Measurements from ENCODE around the gene FAM47E.

DNA sequence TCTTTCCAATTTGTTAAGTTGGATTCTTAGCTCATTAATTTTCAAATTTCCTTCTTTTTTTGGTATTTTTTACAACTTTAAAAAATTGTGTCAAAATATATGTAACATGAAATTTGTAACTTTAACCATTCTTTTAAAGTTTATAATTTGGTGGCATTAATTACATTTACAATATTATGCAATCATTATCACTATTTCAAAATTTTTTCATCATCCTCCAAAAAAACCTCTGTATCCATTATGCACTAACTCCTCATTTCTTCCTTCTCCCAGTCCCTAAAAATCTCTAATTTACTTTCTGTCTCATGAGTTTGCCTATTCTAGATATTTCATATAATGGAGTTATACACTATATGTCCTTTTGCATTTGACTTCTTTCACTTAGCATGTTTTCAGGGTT, 4.7 kb upstream of the FAM47E start:
- TF ChIP-seq, protein P1, sequence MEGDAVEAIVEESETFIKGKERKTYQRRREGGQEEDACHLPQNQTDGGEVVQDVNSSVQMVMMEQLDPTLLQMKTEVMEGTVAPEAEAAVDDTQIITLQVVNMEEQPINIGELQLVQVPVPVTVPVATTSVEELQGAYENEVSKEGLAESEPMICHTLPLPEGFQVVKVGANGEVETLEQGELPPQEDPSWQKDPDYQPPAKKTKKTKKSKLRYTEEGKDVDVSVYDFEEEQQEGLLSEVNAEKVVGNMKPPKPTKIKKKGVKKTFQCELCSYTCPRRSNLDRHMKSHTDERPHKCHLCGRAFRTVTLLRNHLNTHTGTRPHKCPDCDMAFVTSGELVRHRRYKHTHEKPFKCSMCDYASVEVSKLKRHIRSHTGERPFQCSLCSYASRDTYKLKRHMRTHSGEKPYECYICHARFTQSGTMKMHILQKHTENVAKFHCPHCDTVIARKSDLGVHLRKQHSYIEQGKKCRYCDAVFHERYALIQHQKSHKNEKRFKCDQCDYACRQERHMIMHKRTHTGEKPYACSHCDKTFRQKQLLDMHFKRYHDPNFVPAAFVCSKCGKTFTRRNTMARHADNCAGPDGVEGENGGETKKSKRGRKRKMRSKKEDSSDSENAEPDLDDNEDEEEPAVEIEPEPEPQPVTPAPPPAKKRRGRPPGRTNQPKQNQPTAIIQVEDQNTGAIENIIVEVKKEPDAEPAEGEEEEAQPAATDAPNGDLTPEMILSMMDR (IDR thresholded peaks at IDR 0.05; ENCODE audit: extremely low read depth in 1 of 2, insufficient read depth in 1 of 2, low read depth in 1 of 2, low read length in 2 of 2), result no peak
- TF ChIP-seq, protein P2, sequence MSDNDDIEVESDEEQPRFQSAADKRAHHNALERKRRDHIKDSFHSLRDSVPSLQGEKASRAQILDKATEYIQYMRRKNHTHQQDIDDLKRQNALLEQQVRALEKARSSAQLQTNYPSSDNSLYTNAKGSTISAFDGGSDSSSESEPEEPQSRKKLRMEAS (IDR thresholded peaks at IDR 0.05; ENCODE audit: insufficient read depth, insufficient read length), result no peak
- TF ChIP-seq EZH2 (IDR thresholded peaks at IDR 0.05; ENCODE audit: borderline replicate concordance, low read depth, low read length, severe bottlenecking) (no peak), POLR2A (IDR thresholded peaks at IDR 0.05; ENCODE audit: low read depth, low read length) (no peak)

Data from endothelial cell of umbilical vein (primary cell).